Measurements from ENCODE around the gene BSPRY.
"Not testable (repeated sequence)": the region's sequence is repeated elsewhere in the genome, so short reads cannot be mapped to it uniquely, and the experiment has no call there.

The BSPRY gene

GRCh38 chr9:113401027-113401792 lies 51.9 kb downstream of the BSPRY start, which contains the start of gene ALAD:
TSS of gene ALAD (minus strand) at chr9:113401284. CDS start at chr9:113393559, 7,725 bp downstream.
- H3K27ac ChIP-seq (ENCODE audit: poor library complexity, severe bottlenecking): no peak within 1 kb of the TSS

GRCh38 chr9:113403646-113404045 lies 54.3 kb downstream of the BSPRY start:
- TF ChIP-seq, protein P1, sequence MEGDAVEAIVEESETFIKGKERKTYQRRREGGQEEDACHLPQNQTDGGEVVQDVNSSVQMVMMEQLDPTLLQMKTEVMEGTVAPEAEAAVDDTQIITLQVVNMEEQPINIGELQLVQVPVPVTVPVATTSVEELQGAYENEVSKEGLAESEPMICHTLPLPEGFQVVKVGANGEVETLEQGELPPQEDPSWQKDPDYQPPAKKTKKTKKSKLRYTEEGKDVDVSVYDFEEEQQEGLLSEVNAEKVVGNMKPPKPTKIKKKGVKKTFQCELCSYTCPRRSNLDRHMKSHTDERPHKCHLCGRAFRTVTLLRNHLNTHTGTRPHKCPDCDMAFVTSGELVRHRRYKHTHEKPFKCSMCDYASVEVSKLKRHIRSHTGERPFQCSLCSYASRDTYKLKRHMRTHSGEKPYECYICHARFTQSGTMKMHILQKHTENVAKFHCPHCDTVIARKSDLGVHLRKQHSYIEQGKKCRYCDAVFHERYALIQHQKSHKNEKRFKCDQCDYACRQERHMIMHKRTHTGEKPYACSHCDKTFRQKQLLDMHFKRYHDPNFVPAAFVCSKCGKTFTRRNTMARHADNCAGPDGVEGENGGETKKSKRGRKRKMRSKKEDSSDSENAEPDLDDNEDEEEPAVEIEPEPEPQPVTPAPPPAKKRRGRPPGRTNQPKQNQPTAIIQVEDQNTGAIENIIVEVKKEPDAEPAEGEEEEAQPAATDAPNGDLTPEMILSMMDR (IDR thresholded peaks at IDR 0.05; ENCODE audit: poor library complexity, severe bottlenecking): no peak
- DNase-seq (ENCODE audit: low spot score) (no peak), ATAC-seq (ENCODE audit: low read depth) (no peak)
- Histone ChIP-seq H3K4me3 (ENCODE audit: severe bottlenecking) (no peak overlapping the region), H3K9me3 (ENCODE audit: severe bottlenecking) (no peaks in the 10 kb centered on the region), H3K27ac (ENCODE audit: poor library complexity, severe bottlenecking) (no peak overlapping the region), H3K4me1 (ENCODE audit: insufficient read depth, poor library complexity, severe bottlenecking) (no peaks in the 10 kb centered on the region), H3K36me3 (ENCODE audit: low read depth) (peaks cover 19% of the 10 kb centered on the region), H3K27me3 (ENCODE audit: insufficient read depth, poor library complexity, severe bottlenecking) (no peaks in the 10 kb centered on the region)

More at GRCh38 chr9:113401027-113401792, 51.9 kb downstream of the BSPRY start, which contains the start of gene ALAD:
- Histone ChIP-seq H3K4me3 (ENCODE audit: severe bottlenecking) (peak within 1 kb of the TSS; percentile 65), H3K4me1 (ENCODE audit: insufficient read depth, poor library complexity, severe bottlenecking) (no peaks in the 10 kb centered on the region), H3K36me3 (ENCODE audit: low read depth) (no peaks in the 10 kb centered on the region), H3K27me3 (ENCODE audit: insufficient read depth, poor library complexity, severe bottlenecking) (no peaks in the 10 kb centered on the region), H3K9me3 (ENCODE audit: severe bottlenecking) (no peaks in the 10 kb centered on the region)
- peak; percentile 97 for DNase-seq (ENCODE audit: low spot score)
- ATAC-seq (ENCODE audit: low read depth): peak; percentile 98
- TF ChIP-seq, protein P1 (IDR thresholded peaks at IDR 0.05; ENCODE audit: poor library complexity, severe bottlenecking): peak; percentile 98

GRCh38 chr9:113406353-113406752 lies 57.0 kb downstream of the BSPRY start:
- H3K4me3 ChIP-seq (ENCODE audit: severe bottlenecking); H3K27ac ChIP-seq (ENCODE audit: poor library complexity, severe bottlenecking); H3K27me3 ChIP-seq (ENCODE audit: insufficient read depth, poor library complexity, severe bottlenecking); DNase-seq (ENCODE audit: low spot score); ATAC-seq (ENCODE audit: low read depth); H3K4me1 ChIP-seq (ENCODE audit: insufficient read depth, poor library complexity, severe bottlenecking); H3K9me3 ChIP-seq (ENCODE audit: severe bottlenecking): not testable (repeated sequence)
- peaks cover 23% of the 10 kb centered on the region for H3K36me3 ChIP-seq (ENCODE audit: low read depth)

- H3K36me3 ChIP-seq (ENCODE audit: low read depth): peaks cover 23% of the 10 kb centered on the region
- DNase-seq (ENCODE audit: low spot score); H3K27me3 ChIP-seq (ENCODE audit: insufficient read depth, poor library complexity, severe bottlenecking); H3K4me1 ChIP-seq (ENCODE audit: insufficient read depth, poor library complexity, severe bottlenecking); H3K4me3 ChIP-seq (ENCODE audit: severe bottlenecking); H3K27ac ChIP-seq (ENCODE audit: poor library complexity, severe bottlenecking); H3K9me3 ChIP-seq (ENCODE audit: severe bottlenecking): not testable (repeated sequence)
- TF ChIP-seq, protein P1 (IDR thresholded peaks at IDR 0.05; ENCODE audit: poor library complexity, severe bottlenecking): peak; percentile 82
- peak; percentile 29; the same call in 1 of the 3 replicates for ATAC-seq (ENCODE audit: low read depth)
Measured at GRCh38 chr9:113406873-113407511, 57.7 kb downstream of the BSPRY start.

DNA sequence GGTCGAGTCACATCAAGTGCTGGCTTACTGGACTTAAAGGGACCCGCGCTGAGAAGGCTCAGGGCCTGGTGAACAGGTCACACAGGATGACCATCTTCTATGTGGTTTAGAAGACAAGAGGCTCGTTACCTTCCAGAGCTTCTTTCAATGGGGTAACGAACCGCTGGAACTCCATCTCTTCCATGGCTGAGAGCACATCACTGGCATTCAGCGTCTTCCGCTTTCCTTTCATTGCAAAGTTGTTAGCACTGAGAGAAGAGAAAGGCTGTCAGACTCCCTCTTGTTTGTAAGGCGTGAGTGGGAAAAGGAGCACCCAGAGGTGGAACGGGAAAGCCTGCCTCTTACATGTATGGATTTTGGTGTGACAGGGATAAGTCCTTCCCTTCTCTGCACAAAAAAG lies 60.1 kb downstream of the BSPRY start:
- Histone ChIP-seq H3K4me1 (ENCODE audit: insufficient read depth, poor library complexity, severe bottlenecking) (no peaks in the 10 kb centered on the region), H3K36me3 (ENCODE audit: low read depth) (peaks cover 23% of the 10 kb centered on the region), H3K27me3 (ENCODE audit: insufficient read depth, poor library complexity, severe bottlenecking) (no peaks in the 10 kb centered on the region), H3K9me3 (ENCODE audit: severe bottlenecking) (no peaks in the 10 kb centered on the region), H3K27ac (ENCODE audit: poor library complexity, severe bottlenecking) (peak overlapping the region; percentile 71), H3K4me3 (ENCODE audit: severe bottlenecking) (peak overlapping the region; percentile 60)
- TF ChIP-seq, protein P1 (IDR thresholded peaks at IDR 0.05; ENCODE audit: poor library complexity, severe bottlenecking): no peak
- ATAC-seq (ENCODE audit: low read depth): no peak
- DNase-seq (ENCODE audit: low spot score): no peak

Data from RWPE2 (cell line).